Activated CD8-positive, alpha-beta memory T cell treated with anti-CD3 and anti-CD28 coated beads for 4 hours (primary cell): Measurements from ENCODE around the gene CORO1C.

ENCODE experiments used
- DNase-seq, 2 donors: peaks; one replicate each; pipeline ENCODE4 v3.0.0-alpha.2; 2020; ENCODE audit warnings: low read depth in 2 of 2

The CORO1C gene

DNA sequence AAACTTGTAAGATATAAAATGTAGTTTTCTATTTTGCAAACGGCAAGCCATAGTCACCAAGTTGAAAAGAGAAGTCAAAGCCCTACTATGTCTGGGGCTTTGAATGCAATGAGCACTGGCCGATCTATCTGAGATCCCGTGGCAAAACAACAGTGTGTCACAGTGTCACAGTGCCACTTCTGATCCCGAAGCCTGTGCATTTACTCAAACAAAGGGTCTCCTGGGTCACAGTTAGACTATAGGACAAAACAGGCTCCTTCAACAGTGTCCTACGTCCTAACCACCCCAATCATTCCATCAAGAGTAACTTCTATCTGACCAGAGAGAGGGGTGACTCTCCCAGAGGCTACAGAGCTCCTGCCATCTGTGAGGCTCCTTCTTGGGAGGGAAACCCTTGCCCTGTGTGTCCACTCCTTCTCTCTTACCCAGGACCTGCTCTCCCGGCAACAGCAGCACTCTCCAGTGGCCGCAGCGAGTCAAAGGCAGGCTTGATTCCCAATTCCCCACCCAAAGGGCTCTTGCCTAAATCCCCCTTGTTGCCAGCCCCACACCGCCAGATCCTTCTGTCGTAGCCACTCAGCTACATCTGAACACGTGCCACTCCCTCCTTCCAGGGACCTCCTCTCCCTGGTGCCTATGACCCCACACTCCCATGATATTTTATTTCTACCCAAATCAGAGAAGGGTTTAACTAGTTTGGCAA lies 83.6 kb downstream of the CORO1C start:
- no peak for DNase-seq

DNA sequence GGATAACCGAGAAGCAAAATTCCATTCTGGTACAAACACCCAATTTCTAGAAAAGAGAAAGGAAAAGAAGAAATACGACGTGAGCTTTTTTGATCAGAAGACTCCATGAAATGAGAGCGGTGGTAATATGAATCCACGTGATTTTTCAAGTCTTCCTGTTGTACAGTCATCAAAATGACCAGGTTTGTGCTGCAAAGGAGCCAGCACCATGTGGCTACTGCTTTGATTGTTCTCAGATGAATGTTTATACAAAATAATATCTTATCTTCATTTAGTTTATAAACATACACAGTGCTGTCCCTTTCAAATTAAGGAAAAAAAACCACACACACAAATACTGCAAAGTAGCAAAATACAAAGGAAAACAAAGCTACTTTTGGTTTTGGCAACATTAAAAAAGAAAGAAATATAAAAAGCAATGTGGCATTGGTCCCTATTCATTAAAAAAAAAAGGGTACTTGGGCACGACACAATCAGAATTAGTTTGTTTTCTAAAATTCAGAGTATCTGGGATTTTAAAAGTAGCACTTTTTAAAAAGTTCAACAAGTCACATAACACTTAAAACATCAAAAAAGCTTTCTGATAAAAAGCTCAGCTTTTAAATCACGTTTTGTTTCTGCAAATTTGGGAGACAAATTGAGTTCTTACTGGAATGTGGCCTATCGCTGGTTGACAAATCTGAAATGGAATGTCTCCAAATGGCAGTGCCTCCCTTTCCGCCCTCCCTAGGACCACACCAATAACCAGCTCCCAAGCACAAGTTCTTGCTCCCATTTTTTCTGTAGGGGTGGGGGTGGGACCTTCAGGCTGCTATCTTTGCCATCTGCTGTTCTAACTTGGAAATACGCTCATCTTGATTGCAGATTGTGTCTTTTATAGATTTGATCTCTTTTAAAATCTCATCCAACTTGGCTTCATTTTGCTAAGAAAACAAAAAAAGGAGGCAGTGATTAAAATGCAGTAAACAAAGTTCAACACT lies 84.4 kb downstream of the CORO1C start:
- DNase-seq = no peak

DNA sequence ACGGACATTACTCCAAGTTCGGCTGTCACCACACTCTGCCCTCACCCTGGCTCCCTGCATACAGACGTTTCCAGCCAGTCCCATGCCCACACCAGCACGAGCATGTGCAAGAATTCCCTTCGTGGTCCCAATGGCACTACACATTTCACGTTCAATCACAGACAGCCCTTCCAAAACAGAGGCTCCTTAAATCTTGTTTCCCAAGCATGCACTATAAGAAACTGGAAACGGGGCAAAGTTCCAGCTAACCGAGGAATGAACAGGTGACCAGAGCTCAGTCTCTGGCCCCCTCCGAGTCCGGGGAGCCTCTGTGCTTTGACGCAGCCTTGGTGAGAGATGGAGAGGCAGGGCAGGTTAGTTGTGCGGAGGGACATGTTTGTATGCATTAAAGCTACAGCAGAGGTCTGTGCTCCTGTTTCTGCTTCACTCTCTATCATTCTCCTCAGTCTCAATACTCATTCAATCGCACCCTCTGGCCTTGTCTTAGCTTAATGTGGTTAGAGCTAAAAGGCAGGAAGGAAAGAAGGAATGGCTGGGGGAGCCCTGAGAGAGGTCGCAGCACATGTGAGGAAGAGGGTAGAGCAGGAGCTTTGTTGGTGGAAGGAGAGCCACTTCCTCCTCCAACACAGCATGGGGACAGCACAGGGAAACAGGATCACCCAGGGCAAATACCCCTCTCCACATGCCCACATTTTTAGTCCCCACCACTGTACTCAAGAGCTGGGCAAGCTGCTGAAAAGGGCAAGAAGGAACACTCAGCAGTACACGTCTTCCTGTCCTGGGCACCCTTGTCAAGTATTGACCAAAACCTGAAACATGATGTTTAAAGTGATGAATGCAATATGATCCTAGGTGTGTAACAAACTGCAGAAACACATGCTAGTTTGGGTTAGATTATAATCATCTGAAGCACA lies 85.4 kb downstream of the CORO1C start:
- no peak for DNase-seq

DNA sequence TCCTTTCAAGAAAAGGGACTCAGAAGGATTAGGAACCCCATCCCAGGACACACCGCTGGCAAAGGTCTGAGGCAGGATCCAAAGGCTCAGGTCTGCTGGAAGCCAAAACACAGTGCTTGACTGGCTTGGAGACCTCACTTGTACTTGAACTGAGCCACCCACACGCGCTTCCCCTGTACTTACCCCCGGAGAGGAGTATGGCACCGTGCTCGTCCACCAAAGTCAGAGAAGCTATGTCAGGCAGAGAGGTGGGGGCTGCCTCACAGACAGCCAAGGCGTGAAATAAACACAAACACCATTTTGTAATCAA lies 86.6 kb downstream of the CORO1C start:
- no peak for DNase-seq

DNA sequence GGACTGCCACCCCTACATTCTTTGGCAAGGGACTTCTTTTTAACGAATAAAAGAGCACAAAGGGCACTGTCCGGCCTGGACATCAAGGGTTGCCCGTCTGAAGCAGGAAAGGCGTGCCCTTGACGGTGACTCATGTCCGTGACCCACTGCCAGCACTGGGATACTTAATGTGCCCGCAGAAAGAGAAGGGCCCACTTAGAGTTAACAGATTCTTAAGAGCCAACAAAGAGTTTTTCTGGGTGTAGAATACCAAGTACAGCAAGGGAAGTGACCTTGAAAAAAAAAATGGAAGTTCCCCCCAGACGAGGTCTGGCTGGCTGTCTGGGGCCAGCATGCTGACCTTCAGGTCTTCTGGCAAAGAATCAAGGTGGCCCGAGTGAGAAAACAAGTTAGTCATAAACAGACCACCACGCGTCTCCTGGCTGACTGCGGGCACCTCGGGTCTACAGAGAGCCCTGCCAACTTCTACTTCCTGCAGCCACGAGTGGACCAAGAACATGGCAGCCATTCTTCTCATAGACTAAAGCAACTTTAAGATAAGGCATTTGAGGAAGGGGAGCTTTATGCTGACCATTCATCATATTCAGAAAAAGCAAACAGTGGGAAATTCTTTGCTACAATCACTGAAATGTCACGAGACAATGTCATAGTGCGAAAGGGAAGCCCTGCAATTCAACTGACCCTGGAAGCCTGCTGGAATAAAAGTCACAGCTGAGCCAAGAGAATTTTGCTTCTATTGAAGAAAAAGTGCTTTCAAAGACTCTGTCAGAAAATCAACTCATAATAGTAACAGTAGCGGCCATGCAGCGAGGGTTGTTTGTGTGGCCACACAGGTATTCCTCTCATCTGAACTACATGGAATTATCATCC lies 87.1 kb downstream of the CORO1C start:
- no peak for DNase-seq

DNA sequence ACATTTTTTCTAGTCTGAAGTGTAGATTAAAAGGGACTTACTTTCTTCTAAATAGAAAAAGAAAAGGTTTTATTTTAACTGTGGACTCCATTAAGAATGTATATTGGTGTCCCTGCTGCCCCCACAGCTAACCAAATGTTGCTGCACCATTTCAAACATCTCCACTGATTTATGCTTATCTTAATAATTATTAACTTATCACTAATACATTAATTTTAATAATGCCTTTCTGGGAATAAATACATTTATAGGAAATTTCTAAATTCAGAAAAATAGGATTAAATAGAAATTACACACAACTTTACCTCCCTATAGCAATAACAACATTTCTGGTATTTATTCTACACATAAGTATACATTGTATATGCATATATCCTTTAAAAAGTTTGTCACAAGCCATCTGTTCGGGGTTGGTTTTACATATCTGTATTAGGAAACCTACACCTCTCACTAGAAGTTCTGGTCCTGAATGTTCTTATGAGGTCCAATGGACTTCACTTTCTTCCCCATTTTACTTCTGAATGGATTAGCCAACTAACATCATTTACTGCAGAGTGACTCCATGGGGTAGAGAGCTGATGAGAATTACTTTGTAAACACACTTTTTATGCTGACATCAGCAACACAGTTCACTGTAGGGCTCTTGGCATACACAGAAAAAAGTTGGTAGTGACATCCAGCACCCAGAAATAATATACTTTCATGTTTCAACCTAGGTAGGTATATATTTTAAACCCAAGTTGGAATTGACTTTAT lies 88.2 kb downstream of the CORO1C start:
- DNase-seq = no peak

DNA sequence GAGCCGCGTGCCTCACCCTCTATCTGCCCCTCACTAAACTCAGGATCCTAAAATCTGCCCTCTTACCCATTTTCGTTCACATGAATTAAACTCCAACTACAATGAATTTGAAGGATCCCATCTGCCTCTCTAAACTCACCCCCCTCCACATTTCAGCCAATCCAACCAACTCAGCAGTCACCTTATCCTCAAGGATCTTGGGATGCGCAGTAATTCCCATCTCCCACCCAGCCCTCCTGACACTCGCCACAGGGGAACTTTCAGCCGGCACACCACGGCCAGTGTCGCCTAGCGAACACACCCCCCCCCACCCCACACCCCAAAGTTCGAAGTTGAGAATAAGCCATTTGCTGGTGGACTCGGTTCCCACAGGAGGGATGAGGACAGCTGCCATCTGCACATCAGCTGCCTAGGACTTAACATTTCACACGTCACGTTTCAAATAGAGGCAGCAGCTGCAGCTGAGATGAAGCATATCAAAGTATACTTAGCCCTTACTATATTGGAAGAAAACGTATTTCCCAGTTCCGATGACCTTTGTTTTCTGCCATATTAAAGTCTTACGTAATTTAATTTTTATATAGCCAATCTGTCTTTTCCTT lies 88.9 kb downstream of the CORO1C start:
- DNase-seq = no peak

DNA sequence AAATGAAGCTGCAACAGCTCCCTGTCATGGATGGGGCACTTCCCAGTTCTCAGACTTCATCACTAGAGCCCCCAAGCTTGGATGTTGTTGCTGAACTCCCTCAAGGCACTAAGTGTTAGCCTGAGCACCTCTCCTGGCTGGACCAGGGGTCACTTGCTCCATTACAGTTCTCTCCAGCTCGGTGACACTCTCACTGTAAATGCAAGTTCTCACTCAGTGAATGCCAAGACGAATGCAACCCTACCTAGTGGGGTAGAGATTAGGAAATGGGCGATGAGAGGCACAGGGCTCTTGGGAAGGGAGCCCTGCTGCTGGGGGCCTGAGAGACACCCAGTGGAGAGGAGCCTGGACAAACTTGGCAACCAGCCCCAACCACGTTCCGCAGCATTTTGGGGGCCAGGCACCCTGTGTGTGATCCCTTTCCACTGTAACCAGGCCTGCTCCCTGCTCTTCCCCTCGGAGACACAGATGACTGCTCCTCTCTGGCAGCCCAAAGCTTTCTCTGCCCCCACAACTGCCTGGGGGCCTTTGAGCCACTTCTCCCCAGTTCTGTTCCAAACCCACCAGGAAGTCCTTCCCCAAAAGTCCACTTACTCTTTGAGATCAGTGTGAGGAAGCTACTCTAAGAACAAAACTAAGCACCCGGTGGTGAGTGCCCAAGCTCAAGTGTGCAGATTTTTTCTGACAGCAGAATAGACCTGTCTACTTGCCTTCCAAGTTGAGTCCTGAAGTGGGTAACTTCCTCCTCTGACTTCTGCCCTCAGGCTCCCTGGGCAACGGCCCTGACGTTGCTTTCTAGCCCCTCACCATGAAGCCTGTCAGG lies 89.7 kb downstream of the CORO1C start:
- no peak for DNase-seq

DNA sequence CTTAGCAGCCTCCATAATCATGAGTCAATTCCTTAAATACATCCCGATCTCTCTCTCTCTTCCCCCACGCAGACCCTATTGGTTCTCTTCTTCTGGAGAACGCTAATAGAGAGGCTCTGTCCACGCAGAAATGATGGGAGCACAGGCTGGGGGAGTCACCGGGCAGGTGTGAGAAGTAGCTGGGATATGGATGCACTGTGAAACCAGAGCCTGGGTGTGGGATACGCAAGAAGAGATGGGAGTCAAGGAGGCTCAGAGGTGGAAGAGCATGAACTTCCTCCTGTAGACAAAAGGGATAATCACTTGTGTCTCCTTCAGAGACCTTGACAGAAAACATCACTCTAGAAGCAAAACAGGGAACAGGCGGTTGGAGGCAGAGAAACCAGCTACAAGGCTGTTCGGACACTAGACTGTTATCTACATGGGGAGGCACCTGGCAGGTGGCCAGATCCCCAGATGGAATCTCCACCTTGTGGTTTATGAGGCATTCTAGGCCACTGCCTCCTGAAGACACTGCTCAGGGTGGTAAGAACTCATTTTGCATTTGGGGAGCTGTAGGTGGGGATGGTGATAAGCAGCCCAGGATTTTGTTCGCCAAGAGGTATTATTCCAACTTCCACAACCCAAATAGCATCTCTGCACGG lies 90.4 kb downstream of the CORO1C start:
- DNase-seq = no peak

DNA sequence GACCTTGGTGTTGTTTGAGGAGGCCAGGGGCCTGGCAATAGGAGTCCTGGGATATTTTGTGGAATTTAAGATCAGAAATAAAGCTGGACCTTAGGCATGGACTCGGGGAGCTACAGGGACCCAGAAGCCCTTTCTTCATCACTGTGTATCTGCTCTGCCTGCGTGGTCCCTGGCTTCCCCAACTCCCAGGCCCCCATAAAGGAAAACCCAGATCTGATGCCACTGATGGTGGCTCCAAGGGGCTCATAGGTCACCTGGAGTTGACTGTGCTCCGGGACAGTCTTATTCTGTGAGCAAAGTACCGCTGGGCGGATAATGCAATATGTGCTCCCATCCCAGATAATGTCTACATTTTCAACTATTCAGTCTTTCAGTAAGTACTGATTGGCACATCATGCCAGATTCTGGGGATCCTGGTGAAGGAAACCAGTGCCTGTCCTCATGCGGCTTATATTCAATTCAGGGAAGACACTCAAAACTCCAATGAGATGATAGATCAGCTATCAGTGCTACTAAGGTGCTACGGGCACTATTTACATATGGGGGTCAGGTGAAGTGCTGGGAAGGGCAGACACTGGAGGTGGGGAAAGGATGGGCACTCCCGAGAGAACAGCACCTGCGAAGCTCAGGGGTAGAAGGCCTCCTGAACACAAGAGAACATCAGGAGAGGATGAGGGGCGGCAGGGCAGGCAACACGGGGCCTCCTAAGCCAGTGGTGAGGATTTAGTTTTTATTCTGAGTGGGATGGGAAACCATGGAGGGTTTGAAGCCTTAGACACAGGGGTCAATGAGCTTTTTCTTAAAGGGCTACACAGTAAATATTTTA lies 92.1 kb downstream of the CORO1C start:
- no peak for DNase-seq

DNA sequence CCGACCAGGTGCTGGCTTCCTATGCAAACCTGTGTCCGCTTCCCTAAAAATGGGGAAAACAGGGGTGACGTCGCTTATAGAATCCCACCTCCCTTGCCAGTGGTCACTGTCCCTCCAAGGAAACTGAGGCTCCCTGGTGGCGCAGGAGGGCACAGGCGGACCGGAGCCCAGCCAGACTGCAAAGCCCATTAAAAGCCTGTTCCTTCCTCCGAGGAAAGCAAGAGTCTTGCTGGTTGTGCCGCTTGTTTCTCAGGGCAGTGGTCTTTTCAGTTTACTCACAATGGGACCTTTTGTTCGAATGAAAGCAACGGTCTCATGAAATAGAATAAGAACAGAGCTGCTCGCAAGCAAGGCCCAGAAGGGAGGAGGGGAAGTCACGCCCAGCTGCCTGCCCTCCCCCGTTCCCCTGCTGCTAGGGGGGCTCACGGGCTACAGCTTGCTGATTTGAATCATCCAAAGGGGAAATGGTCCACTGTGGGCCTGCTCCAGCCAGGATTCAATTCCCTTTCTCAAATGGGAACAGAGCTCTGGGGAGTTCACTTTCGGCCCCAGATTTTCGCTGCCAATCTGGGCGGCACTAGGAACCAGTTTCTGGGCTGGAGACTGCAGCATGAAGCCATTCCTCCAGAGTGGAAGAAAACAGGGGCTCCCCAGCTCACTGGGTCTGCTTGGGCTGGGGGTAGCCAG lies 93.0 kb downstream of the CORO1C start:
- no peak for DNase-seq

DNA sequence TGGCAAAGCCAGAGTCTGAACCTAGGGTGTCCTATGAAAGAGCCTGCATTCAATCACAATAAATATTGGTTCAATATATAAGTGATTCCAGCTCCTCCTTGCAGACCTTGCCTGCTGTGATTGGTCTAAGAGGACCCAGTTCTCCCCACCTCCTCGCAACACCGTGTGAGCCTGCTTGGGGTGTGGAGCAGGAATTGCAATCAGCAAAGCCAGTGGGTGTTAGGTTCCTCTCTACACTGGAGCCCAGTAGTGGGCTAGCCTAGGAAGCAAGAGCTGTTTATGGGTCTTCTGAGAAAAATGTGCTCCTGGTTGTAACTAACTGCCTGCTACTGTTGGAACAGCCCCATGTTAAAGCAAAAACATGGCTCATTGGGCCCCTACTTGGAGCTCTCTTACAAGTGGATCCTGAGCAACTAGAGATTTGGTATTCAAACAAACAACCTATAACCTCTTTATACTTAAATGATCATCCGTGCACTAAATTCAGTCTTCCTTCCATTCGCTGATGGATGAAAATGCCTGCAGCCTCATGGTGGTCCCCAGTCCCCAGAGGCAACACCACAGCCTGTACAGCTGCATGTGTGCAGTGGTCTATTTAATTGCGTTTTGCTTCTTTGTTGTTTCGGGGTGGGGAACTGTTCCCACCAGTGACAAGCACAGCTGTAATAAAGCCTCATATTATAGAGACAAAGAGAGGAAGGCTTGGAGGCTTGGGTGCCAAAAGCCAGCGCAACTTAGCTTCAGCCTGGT lies 93.9 kb downstream of the CORO1C start:
- DNase-seq = no peak

DNA sequence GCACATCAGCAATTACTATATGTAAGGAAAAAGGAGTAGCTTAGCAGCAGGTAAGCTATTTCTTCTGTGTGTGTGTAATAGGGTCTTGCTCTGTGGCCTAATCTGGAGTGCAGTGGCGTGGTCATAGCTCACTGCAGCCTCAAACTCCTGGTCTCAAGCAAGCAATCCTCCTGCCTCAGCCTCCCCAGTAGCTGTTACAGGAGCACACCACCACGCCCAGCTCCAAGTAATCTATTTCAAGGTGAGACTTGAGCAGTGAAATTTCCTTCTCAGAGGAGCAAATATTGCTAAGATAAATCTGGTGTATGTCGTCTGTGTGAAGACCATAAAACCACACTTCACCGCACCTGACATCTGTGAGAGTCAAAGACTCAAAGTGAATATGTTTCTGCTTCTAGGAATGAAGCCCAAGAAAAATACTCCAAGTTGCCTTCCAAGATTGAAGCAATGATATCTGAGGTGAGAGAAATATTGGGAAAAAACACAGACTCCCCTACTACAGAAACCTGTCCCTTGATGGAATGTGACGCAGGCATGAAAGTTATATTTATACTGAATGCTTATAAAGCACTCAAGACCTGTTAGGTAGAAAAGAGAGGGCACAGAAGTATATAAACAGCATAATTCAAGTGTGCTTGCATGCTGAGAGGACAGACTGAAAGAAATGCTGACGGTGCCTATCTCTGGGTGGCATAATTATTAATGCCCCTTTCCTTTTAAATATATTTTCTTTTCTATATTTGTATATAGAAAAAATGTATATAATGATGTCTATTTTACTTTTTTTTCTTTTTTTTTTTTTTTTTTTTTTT lies 95.1 kb downstream of the CORO1C start:
- DNase-seq = no peak

DNA sequence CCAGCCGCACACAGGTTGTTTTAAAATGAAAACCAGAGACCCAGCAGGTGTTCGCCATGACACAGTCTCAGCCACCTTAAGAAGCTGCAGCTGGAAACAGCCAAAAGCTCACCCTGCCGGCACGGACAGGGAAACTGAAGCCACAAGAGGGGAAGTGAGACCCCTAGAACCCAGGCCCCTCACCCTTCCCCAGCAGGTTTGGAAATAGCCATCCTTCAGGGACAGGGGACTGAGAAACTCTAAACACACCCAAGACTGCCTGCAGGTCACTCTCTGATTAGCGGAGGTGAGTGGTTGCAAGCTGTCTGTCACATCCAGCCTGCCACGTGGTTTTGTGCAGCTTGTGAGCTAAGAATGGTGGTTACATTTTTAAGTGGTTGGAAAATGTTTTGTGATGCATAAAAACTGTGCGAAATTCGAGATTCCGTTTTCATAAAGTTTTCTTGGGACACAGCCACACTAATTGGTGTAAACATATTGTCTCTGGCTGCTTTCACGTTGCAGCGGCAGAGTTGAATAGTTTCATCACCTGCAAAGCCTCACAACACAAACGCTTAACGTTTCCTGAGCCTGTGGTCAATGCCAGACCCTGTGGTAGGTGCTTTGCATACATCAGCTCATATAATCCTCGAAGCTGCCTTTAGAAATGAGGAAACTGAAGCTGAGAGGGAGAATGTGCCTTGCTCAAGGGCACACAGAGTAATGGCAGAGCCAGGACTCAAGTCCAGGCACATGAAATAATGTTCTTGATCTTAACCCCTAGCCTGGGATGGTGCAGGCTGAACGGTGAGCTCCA lies 95.9 kb downstream of the CORO1C start:
- DNase-seq = no peak

DNA sequence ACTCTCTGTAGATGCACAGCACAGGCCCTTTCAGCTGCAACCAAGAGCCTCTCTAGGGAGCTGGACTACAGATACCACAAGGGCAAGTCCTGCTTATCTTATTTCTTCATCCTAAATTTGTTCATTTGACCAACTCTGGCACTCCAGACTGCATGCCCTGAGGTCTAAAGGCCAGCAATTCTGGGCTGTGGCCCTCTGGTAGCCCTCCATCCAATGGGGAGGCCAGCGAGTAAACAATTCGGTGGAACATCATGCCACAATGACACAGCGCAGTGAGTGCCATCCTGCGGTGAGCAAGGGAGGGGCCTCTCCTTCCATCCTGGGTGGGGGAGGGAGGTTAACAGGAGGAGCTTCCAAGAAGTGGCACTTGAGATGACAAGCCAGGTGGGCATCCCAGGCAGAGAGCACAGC lies 97.0 kb downstream of the CORO1C start:
- DNase-seq = no peak
